HEK293 (cell line): ENCODE results near the gene TSC2.

Experiments used
- FEZF1 ChIP-seq: fragments of 450-650 bp; formaldehyde crosslinking; IDR thresholded peaks from 2 replicates; pipeline ENCODE4 v1.5.1; 2016; ENCODE audit warnings: missing biosample characterization, missing genetic modification characterization
- GLI2 ChIP-seq: fragments of 450-650 bp; formaldehyde crosslinking; IDR thresholded peaks from 2 replicates; pipeline ENCODE4; 2017; ENCODE audit warnings: missing biosample characterization, missing genetic modification characterization, low read depth, borderline replicate concordance
- HOXA7 ChIP-seq: sonication (generic); formaldehyde crosslinking; IDR thresholded peaks from 2 replicates; pipeline ENCODE4 v1.8.1; 2022; ENCODE audit warnings: missing genetic modification reagents, borderline replicate concordance
- HOXD13 ChIP-seq: sonication (generic); formaldehyde crosslinking; IDR thresholded peaks from 2 replicates; pipeline ENCODE4 v1.8.0; 2022; ENCODE audit warnings: missing genetic modification reagents, borderline replicate concordance
- OVOL3 ChIP-seq: fragments of 450-650 bp; formaldehyde crosslinking; IDR thresholded peaks from 2 replicates; pipeline ENCODE4 v1.5.1; 2016; ENCODE audit warnings: missing biosample characterization, missing genetic modification characterization
- PRDM6 ChIP-seq: fragments of 450-650 bp; formaldehyde crosslinking; IDR thresholded peaks from 2 replicates; pipeline ENCODE4 v1.5.1; 2017; ENCODE audit warnings: missing biosample characterization, missing genetic modification characterization
- ZBTB6 ChIP-seq: fragments of 450-650 bp; formaldehyde crosslinking; IDR thresholded peaks from 2 replicates; pipeline ENCODE4 v1.5.1; 2017; ENCODE audit warnings: missing biosample characterization, missing genetic modification characterization
- ZFP37 ChIP-seq: fragments of 450-650 bp; formaldehyde crosslinking; IDR thresholded peaks from 2 replicates; pipeline ENCODE4 v1.5.1; 2016; ENCODE audit warnings: missing biosample characterization, missing genetic modification characterization
- ZNF132 ChIP-seq: fragments of 450-650 bp; formaldehyde crosslinking; IDR thresholded peaks from 2 replicates; pipeline ENCODE4 v1.5.1; 2017; ENCODE audit warnings: missing biosample characterization, missing genetic modification characterization, borderline replicate concordance
- ZNF157 ChIP-seq: fragments of 450-650 bp; formaldehyde crosslinking; IDR thresholded peaks from 2 replicates; pipeline ENCODE4 v1.5.1; 2016; ENCODE audit warnings: missing biosample characterization, missing genetic modification characterization
- ZNF16 ChIP-seq: fragments of 450-650 bp; formaldehyde crosslinking; IDR thresholded peaks from 2 replicates; pipeline ENCODE4 v1.5.1; 2016; ENCODE audit warnings: low read depth, missing biosample characterization, missing genetic modification characterization
- ZNF211 ChIP-seq: fragments of 450-650 bp; formaldehyde crosslinking; IDR thresholded peaks from 2 replicates; pipeline ENCODE4 v1.5.1; 2016; ENCODE audit warnings: low read depth, missing biosample characterization, missing genetic modification characterization
- ZNF221 ChIP-seq: fragments of 450-650 bp; formaldehyde crosslinking; IDR thresholded peaks from 2 replicates; pipeline ENCODE4 v1.5.1; 2017; ENCODE audit warnings: missing biosample characterization, missing genetic modification characterization, borderline replicate concordance
- ZNF292 ChIP-seq: fragments of 450-650 bp; formaldehyde crosslinking; IDR thresholded peaks from 2 replicates; pipeline ENCODE4 v1.5.1; 2016; ENCODE audit warnings: low read depth, missing biosample characterization, missing genetic modification characterization, borderline replicate concordance
- ZNF335 ChIP-seq: fragments of 450-650 bp; formaldehyde crosslinking; conservative IDR thresholded peaks from 2 replicates; pipeline ENCODE4 v1.5.1; 2016; ENCODE audit warnings: missing biosample characterization, missing genetic modification characterization
- ZNF354C ChIP-seq: fragments of 450-650 bp; formaldehyde crosslinking; IDR thresholded peaks from 2 replicates; pipeline ENCODE4 v1.5.1; 2016; ENCODE audit warnings: missing biosample characterization, missing genetic modification characterization, low read depth, borderline replicate concordance
- ZNF391 ChIP-seq: fragments of 450-650 bp; formaldehyde crosslinking; IDR thresholded peaks from 2 replicates; pipeline ENCODE4 v1.5.1; 2016; ENCODE audit warnings: low read depth, missing biosample characterization, missing genetic modification characterization, borderline replicate concordance
- ZNF571 ChIP-seq: fragments of 450-650 bp; formaldehyde crosslinking; IDR thresholded peaks from 2 replicates; pipeline ENCODE4 v1.5.0; 2017; ENCODE audit warnings: missing biosample characterization, missing genetic modification characterization
- ZNF610 ChIP-seq: fragments of 450-650 bp; formaldehyde crosslinking; IDR thresholded peaks from 2 replicates; pipeline ENCODE4 v1.5.1; 2016; ENCODE audit warnings: missing biosample characterization, missing genetic modification characterization, borderline replicate concordance
- ZNF621 ChIP-seq: fragments of 450-650 bp; formaldehyde crosslinking; IDR thresholded peaks from 2 replicates; pipeline ENCODE4 v1.5.1; 2017; ENCODE audit warnings: missing biosample characterization, missing genetic modification characterization
- ZNF626 ChIP-seq: fragments of 450-650 bp; sonication (Bioruptor Pico); formaldehyde crosslinking; IDR thresholded peaks from 2 replicates; pipeline ENCODE4 v1.5.1; 2018; ENCODE audit warnings: missing biosample characterization, missing genetic modification characterization, inconsistent platforms
- ZNF645 ChIP-seq: fragments of 450-650 bp; formaldehyde crosslinking; IDR thresholded peaks from 2 replicates; pipeline ENCODE4; 2016; ENCODE audit warnings: missing biosample characterization, missing genetic modification characterization
- ZNF692 ChIP-seq: fragments of 450-650 bp; formaldehyde crosslinking; IDR thresholded peaks from 2 replicates; pipeline ENCODE4 v1.5.1; 2016; ENCODE audit warnings: missing biosample characterization, missing genetic modification characterization
- ZNF837 ChIP-seq: fragments of 450-650 bp; formaldehyde crosslinking; IDR thresholded peaks from 2 replicates; pipeline ENCODE4 v1.5.1; 2016; ENCODE audit warnings: missing biosample characterization, missing genetic modification characterization
- ZSCAN23 ChIP-seq: fragments of 450-650 bp; formaldehyde crosslinking; IDR thresholded peaks from 2 replicates; pipeline ENCODE4 v1.5.1; 2016; ENCODE audit warnings: missing biosample characterization, missing genetic modification characterization
- ZSCAN30 ChIP-seq: fragments of 450-650 bp; IDR thresholded peaks from 2 replicates; pipeline ENCODE4 v1.5.1; 2018; ENCODE audit warnings: missing biosample characterization, mild to moderate bottlenecking, missing genetic modification characterization, moderate library complexity
- ZXDB ChIP-seq: fragments of 450-650 bp; formaldehyde crosslinking; IDR thresholded peaks from 2 replicates; pipeline ENCODE4 v1.5.1; 2016; ENCODE audit warnings: missing biosample characterization, missing genetic modification characterization
- TF ChIP-seq, protein P1 (sequence below): fragments of 450-650 bp; formaldehyde crosslinking; IDR thresholded peaks from 2 replicates; pipeline ENCODE4 v1.5.1; 2016; ENCODE audit warnings: missing biosample characterization, missing genetic modification characterization
- TF ChIP-seq, protein P2 (sequence below): fragments of 450-650 bp; formaldehyde crosslinking; IDR thresholded peaks from 2 replicates; pipeline ENCODE4 v1.5.1; 2017; ENCODE audit warnings: missing biosample characterization, missing genetic modification characterization
- TF ChIP-seq, protein P3 (sequence below): fragments of 450-650 bp; formaldehyde crosslinking; optimal IDR thresholded peaks from 2 replicates; pipeline ENCODE3; 2016; ENCODE audit warnings: missing biosample characterization, mild to moderate bottlenecking, missing genetic modification characterization

TSC2 gene

GRCh38 chr16:2003827-2004641, 43.8 kb upstream of the TSC2 start (continued):
- TF ChIP-seq ZBTB6 (tag by site-specific recombination) (peak; percentile 12; the same call in 1 of the 2 replicates), ZNF391 (no peak; the same call in 1 of the 2 replicates), ZNF16 (no peak), ZNF571 (no peak), ZSCAN23 (tag by site-specific recombination) (no peak), FEZF1 (tag by site-specific recombination) (no peak), ZNF610 (tag by site-specific recombination) (no peak; the same call in 1 of the 2 replicates), ZNF645 (tag by site-specific recombination) (no peak), ZSCAN30 (tag by site-specific recombination) (peak; percentile 90), GLI2 (tag by site-specific recombination) (no peak), OVOL3 (no peak), PRDM6 (no peak), ZNF157 (tag by site-specific recombination) (no peak), ZNF626 (tag by site-specific recombination) (no peak), ZNF211 (tag by site-specific recombination) (no peak), ZNF292 (tag by site-specific recombination) (no peak), ZNF132 (tag by site-specific recombination) (no peak), ZNF335 (tag by site-specific recombination) (peak; percentile 54), ZNF221 (tag by site-specific recombination) (no peak), ZNF837 (no peak), ZNF354C (tag by site-specific recombination) (no peak), ZNF621 (no peak), HOXA7 (no peak), ZFP37 (tag by site-specific recombination) (no peak), HOXD13 (CRISPR knock-in tag) (no peak), ZXDB (tag by site-specific recombination) (peak; percentile 79), ZNF692 (tag by site-specific recombination) (peak; percentile 83)
- TF ChIP-seq, protein P1, sequence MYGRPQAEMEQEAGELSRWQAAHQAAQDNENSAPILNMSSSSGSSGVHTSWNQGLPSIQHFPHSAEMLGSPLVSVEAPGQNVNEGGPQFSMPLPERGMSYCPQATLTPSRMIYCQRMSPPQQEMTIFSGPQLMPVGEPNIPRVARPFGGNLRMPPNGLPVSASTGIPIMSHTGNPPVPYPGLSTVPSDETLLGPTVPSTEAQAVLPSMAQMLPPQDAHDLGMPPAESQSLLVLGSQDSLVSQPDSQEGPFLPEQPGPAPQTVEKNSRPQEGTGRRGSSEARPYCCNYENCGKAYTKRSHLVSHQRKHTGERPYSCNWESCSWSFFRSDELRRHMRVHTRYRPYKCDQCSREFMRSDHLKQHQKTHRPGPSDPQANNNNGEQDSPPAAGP (tag by site-specific recombination): 0 out of 2 replicates have a peak, but pooled peaks have one; percentile 47
- TF ChIP-seq, protein P2, sequence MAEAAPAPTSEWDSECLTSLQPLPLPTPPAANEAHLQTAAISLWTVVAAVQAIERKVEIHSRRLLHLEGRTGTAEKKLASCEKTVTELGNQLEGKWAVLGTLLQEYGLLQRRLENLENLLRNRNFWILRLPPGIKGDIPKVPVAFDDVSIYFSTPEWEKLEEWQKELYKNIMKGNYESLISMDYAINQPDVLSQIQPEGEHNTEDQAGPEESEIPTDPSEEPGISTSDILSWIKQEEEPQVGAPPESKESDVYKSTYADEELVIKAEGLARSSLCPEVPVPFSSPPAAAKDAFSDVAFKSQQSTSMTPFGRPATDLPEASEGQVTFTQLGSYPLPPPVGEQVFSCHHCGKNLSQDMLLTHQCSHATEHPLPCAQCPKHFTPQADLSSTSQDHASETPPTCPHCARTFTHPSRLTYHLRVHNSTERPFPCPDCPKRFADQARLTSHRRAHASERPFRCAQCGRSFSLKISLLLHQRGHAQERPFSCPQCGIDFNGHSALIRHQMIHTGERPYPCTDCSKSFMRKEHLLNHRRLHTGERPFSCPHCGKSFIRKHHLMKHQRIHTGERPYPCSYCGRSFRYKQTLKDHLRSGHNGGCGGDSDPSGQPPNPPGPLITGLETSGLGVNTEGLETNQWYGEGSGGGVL (tag by site-specific recombination): no peak
- TF ChIP-seq, protein P3, sequence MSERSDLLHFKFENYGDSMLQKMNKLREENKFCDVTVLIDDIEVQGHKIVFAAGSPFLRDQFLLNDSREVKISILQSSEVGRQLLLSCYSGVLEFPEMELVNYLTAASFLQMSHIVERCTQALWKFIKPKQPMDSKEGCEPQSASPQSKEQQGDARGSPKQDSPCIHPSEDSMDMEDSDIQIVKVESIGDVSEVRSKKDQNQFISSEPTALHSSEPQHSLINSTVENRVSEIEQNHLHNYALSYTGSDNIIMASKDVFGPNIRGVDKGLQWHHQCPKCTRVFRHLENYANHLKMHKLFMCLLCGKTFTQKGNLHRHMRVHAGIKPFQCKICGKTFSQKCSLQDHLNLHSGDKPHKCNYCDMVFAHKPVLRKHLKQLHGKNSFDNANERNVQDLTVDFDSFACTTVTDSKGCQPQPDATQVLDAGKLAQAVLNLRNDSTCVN (tag by site-specific recombination): no peak
